Gastroesophageal sphincter (tissue), 3 donors: ENCODE measurements around the gene IPO5.

Experiments used
- EP300 ChIP-seq: sonication (generic); formaldehyde crosslinking; IDR thresholded peaks from one replicate; pipeline ENCODE4 v1.6.1; 2017; ENCODE audit warnings: antibody characterized with exemption, mild to moderate bottlenecking
- POLR2A ChIP-seq, 2 donors: fragments of 450-650 bp; IDR thresholded peaks; one replicate each; pipeline ENCODE4 v1.6.1; 2017; ENCODE audit warnings: antibody characterized with exemption in 2 of 2, mild to moderate bottlenecking in 2 of 2, moderate library complexity in 1 of 2
- POLR2AphosphoS5 ChIP-seq: sonication (generic); formaldehyde crosslinking; IDR thresholded peaks from one replicate; pipeline ENCODE4 v1.6.1; 2017; ENCODE audit warnings: antibody characterized with exemption
- TF ChIP-seq, protein P1 (sequence below), 4 experiments: fragments of 200-600 bp in 2 of 4; fragments of 450-650 bp in 2 of 4; sonication (generic) in 1 of 4; IDR thresholded peaks; one replicate each; pipeline ENCODE4 v1.5.1; 2017 to 2019; ENCODE audit warnings: antibody characterized with exemption in 4 of 4, mild to moderate bottlenecking in 2 of 4, moderate library complexity in 2 of 4

- TF ChIP-seq, protein P1, sequence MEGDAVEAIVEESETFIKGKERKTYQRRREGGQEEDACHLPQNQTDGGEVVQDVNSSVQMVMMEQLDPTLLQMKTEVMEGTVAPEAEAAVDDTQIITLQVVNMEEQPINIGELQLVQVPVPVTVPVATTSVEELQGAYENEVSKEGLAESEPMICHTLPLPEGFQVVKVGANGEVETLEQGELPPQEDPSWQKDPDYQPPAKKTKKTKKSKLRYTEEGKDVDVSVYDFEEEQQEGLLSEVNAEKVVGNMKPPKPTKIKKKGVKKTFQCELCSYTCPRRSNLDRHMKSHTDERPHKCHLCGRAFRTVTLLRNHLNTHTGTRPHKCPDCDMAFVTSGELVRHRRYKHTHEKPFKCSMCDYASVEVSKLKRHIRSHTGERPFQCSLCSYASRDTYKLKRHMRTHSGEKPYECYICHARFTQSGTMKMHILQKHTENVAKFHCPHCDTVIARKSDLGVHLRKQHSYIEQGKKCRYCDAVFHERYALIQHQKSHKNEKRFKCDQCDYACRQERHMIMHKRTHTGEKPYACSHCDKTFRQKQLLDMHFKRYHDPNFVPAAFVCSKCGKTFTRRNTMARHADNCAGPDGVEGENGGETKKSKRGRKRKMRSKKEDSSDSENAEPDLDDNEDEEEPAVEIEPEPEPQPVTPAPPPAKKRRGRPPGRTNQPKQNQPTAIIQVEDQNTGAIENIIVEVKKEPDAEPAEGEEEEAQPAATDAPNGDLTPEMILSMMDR (IDR thresholded peaks at IDR 0.05), result no peak
- TF ChIP-seq EP300 (no peak), POLR2A (IDR thresholded peaks at IDR 0.05) (no peak), POLR2AphosphoS5 (no peak)
Observed at GRCh38 chr13:97975280-97975847, 21.9 kb downstream of the IPO5 start.
